Esophagus (tissue), 2 donors: Measurements from ENCODE around the gene ITGB3. TPM values are rescaled to one million over a fixed set of nuclear protein-coding genes. Genes with fewer than 3 reads are reported as not detected.
A peak's percentile ranks its signal among the peaks of the same experiment; 100 is the strongest.

Source experiments
- H3K27ac ChIP-seq, 2 donors: one replicate each; pipeline ENCODE4 v1.5.1; 2013; ENCODE audit warnings: low read depth in 2 of 2, mild to moderate bottlenecking in 2 of 2, inconsistent platforms in 1 of 2, low read length in 1 of 2, moderate library complexity in 1 of 2
- H3K27me3 ChIP-seq, 2 donors: one replicate each; pipeline ENCODE4 v1.6.1; 2013; ENCODE audit warnings: low read length in 2 of 2, control low read depth in 1 of 2, mild to moderate bottlenecking in 1 of 2; ENCODE audit not compliant: insufficient read depth in 2 of 2, control insufficient read depth in 1 of 2
- H3K36me3 ChIP-seq, 2 donors: one replicate each; pipeline ENCODE4 v1.6.1; 2013; ENCODE audit warnings: low read length in 1 of 2; ENCODE audit not compliant: control insufficient read depth in 2 of 2, insufficient read depth in 2 of 2
- H3K4me1 ChIP-seq, 2 donors: one replicate each; pipeline ENCODE4 v1.6.1; 2013; ENCODE audit warnings: low read length in 1 of 2; ENCODE audit not compliant: control insufficient read depth in 2 of 2, insufficient read depth in 2 of 2
- H3K4me3 ChIP-seq, 2 donors: one replicate each; pipeline ENCODE4 v1.5.1; 2013; ENCODE audit warnings: low read length in 2 of 2, mild to moderate bottlenecking in 2 of 2, low read depth in 1 of 2, moderate library complexity in 1 of 2
- H3K9me3 ChIP-seq, 2 donors: one replicate each; pipeline ENCODE4 v1.6.1; 2013; ENCODE audit warnings: mild to moderate bottlenecking in 2 of 2, low read depth in 1 of 2, low read length in 1 of 2, moderate library complexity in 1 of 2; ENCODE audit not compliant: control insufficient read depth in 2 of 2, insufficient read depth in 1 of 2
- WGBS, 2 donors: extraction: QIAGEN DNeasy Blood & Tissue Kit; methylation state at CpG; one replicate each; pipeline ENCODE4 v1.1.7; 2013; 5-methylcytosine and 5-hydroxymethylcytosine counted together
- polyA plus RNA-seq, 2 donors: library from polyadenylated mRNA; stranded (reverse); fragments of 200-250 nt; gene quantifications; one replicate each; pipeline ENCODE4 v1.2.3, GENCODE V29; 2013
- donor health status: healthy with polysubstance abuse.
- donor health status: Bipolar disorder and iron deficiency.

Gene ITGB3
- 1 to 10 TPM in 1 of 2 donors, under 1 TPM in 1; 0.71 to 1.0 TPM for polyA plus RNA-seq

DNA sequence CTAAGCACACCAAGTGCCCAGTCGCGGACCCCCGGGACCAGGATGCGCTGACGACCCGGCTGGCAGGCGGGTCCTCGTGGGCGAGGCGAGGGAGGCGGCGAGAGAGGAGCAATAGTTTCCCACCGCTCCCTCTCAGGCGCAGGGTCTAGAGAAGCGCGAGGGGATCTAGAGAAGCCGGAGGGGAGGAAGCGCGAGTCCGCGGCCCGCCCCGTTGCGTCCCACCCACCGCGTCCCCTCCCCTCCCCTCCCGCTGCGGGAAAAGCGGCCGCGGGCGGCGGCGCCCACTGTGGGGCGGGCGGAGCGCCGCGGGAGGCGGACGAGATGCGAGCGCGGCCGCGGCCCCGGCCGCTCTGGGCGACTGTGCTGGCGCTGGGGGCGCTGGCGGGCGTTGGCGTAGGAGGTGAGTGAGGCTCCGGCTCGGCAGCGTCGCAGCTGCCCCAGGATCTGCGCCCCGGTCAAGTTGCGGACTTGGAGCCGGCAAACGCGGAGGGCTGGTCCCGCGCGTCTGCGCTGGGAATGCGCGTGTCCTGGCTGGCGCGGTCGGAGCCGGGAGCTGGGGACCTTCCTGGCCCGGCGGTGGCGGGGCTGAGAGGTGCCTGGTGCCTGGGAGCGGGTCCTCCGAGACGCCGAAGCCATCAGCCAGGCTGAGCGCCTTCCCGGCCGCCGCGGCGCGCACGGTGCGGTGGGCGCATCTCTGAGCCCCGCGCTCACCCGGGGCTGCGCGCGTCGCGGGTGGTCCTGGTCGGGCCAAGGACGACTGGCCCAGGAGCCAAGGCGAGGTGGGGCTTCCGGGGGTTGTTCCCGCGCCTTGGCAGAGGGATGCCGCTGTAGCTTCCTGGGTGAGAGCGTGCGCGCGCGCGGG, at the start of gene ITGB3:
ITGB3 (plus strand) TSS at position 287 of the 862 bp plus-strand sequence; CDS start at position 322, 35 bp downstream.
- Histone ChIP-seq H3K27ac (peak within 1 kb of the TSS; percentile 43 to 52), H3K27me3 (no peaks in the 10 kb centered on the region), H3K4me3 (peak within 1 kb of the TSS; percentile 52 to 60), H3K9me3 (no peaks in the 10 kb centered on the region), H3K4me1 (peaks cover 0 to 5% of the 10 kb centered on the region in 2 donors), H3K36me3 (no peaks in the 10 kb centered on the region)
- 1% methylated on average over 80 to 112 of the region's 112 CpGs for WGBS, 2 donors

DNA sequence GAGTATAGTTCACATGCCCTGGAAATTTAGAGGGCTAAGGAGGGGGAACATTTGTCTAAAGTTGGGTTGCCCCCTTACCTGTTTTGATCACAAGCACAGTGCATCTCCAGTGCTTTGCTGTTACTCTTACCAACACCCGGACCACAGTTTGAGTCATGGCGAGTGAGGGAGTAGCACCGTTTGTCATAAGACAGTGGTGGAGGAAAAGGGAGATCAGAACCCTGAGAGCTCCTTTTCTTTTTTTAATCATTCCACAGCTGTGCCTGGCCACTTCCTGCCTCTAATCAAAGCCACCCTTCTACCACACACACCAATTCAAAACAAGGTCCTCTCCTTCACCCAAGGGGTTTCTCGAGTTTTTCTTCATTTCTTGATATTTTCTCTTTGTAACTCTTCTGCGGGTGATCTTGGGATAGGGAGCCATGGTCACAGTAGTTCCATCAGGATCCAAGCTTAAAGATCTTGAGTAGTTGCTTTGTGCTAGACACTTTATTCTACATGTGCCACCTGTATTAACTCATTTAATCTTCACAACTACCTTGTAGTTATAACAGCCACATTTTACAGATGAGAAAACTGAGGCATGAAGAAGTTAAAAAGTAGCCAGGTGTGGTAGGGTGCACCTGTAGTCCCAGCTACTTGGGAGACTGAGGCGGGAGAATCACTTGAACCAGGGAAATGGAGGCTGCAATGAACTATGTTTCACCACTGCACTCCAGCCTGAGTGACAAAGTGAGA, 49.5 kb upstream of the ITGB3 start:
- WGBS, 2 donors = 74 to 82% methylated on average over 6 of the region's 6 CpGs
- H3K27ac ChIP-seq = peak overlapping the region in 1 of 2 donors; percentile 12

DNA sequence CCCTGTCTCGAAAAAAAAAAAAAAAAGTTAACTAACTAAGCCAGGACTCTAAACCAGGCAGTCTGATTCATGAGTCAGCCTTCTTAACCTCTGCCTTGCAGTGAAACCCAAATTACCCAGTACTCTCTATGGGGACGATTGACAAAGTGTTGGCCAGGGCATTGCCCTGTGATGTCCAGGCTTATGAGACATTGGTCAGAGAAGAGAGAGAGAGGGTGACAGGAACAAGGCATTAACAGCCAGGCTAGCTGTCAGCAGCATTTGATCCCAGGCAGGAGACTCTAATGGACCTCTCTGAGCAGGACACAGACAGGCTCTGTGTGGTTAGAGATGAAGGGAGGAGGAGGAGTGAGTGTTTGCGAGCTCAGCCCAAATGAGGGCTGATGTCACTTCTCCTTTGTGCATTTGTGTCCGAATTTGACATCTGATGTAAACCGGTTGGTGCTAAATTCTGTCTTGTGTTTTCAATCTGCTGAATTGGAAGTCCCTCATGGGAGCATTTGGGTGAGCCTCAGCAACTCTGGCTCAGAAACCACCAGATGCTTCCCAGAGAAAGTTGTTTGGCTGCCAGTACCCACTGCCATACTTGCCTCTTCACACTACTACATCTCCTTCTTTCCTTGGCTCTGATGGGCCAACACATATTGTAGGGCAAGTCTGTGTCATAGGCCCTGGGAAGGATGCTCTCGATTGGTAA, 48.8 kb upstream of the ITGB3 start:
- WGBS, 2 donors = 50 to 52% methylated on average over 6 of the region's 6 CpGs
- Histone ChIP-seq H3K27ac (peak overlapping the region; percentile 58), H3K27me3 (no peaks in the 10 kb centered on the region), H3K36me3 (no peaks in the 10 kb centered on the region), H3K9me3 (no peaks in the 10 kb centered on the region), H3K4me3 (no peak overlapping the region), H3K4me1 (peaks cover 0 to 4% of the 10 kb centered on the region in 2 donors)

More for the DNA sequence above, 49.5 kb upstream of the ITGB3 start:
- H3K4me3 ChIP-seq = no peak overlapping the region
- H3K27me3 ChIP-seq = no peaks in the 10 kb centered on the region
- no peaks in the 10 kb centered on the region for H3K36me3 ChIP-seq
- H3K9me3 ChIP-seq = no peaks in the 10 kb centered on the region
- peaks cover 0 to 4% of the 10 kb centered on the region in 2 donors for H3K4me1 ChIP-seq

DNA sequence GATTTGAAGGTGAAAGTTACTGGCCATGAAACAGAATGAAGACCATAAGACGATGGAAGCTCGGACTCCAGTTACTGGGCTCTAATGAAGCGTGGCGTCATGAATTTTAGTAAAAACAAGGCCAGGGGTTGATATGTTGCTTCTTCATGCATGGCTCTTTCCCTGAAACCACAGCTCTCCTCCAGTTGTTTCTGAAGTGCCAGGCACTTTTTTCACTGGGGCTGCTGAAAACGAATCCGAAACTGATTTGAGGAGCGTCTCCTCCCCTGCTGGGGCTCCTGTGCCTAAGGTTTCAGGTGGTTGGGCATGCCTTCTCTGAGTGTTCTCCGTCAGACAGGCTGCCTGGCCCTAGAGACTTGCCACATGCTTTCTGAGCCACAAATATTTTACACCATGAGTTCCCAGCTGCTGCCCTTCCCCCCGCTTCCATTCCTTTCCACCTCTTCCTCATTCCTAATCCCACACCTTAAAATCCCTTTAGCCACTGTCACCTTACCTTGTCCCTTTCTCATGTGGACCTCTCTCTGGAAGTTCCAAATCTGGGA, 48.1 kb upstream of the ITGB3 start:
- WGBS, 2 donors = 41 to 45% methylated on average over 9 of the region's 9 CpGs
- no peak overlapping the region for H3K4me3 ChIP-seq

DNA sequence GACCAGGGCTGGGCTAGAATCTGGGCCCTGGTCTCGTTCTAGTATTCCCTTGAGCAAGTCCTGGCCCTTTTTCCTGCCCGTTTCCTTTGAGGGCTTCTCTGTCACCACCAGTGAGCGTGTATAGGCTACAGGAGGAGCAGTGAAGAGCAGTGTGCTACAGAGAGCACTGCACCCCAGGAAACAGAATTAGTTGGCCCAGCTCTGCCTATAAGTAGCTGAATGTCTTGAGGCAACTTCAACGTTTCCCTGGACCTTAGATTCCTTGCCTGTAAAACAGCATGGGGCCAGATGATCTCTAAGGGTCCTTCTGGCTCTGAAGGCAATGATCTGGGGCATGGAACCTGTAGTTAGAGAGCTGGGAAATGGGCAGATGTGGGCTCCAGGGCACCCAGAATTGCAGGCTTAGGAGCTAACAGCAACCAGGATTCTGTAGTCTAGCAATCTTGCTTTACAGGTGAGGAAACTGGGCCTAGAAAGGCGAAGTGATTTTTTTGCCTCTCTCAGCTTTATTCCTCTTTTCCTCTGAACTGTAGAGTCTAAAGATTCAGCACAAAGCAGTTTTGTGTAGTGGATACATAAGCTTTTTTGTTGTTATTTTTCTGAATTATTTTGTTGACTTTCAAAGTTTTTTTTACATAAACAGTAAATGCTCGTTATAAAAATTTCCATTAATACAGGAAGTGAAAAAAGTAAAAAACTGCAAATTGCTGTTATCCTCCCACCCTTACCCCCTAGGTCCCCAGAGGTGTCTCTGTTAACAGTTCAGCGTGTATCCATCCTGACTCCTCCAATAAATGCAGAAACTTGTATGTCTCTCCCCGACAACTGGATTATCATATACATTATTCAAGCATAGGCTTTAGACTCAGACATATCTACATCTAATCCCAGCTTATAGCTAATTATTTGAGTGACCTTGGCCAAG, 46.2 kb upstream of the ITGB3 start:
- Histone ChIP-seq H3K4me3 (no peak overlapping the region), H3K36me3 (no peaks in the 10 kb centered on the region), H3K27me3 (no peaks in the 10 kb centered on the region), H3K9me3 (no peaks in the 10 kb centered on the region), H3K27ac (no peak overlapping the region), H3K4me1 (peaks cover 0 to 4% of the 10 kb centered on the region in 2 donors)
- WGBS, 2 donors = 82 to 85% methylated on average over 8 of the region's 8 CpGs

More for the DNA sequence above, 48.1 kb upstream of the ITGB3 start:
- Histone ChIP-seq H3K27ac (peak overlapping the region; percentile 58), H3K27me3 (no peaks in the 10 kb centered on the region), H3K9me3 (no peaks in the 10 kb centered on the region), H3K36me3 (no peaks in the 10 kb centered on the region), H3K4me1 (peaks cover 0 to 4% of the 10 kb centered on the region in 2 donors)

DNA sequence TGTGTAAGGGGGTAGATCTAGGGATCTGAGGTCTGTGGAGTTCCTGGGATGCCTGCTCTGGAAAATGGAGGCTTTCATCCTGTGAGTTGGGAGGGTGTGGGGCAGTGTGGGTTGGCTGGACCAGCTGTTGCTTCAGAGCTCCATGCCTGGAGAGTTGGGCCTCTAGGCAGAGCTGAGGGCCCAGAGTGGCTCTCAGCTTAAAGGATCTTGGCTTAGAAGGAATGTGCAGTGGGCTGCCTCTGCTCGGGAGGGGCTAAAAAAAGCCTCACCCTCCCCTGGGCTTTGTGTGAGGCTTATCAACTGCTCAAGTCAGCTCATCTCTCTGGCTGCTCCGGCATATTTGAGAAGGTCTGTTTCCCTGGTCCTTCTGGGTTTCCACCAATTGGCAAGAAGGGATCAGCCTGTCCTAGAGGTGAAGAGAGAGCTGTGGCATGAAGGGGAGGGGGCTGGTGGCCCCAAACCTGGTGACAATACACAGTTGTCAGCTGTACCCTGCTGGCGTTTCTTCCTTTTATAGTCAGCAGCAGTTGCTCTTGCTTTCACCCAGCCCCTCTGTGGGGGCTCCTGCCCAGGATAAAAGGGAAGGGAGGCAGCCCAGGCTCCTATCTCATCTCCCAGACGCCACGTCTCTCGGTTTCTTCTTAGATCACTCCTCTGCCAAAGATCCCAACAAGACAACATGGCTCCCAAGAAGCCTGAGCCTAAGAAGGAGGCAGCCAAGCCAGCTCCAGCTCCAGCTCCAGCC, 44.7 kb upstream of the ITGB3 start, which contains the start of gene MYL4:
MYL4 (plus strand) TSS at position 605 of the 745 bp plus-strand sequence; CDS start at position 680, 75 bp downstream.
- H3K4me3 ChIP-seq = no peak within 1 kb of the TSS
- peaks cover 0 to under 1% of the 10 kb centered on the region in 2 donors for H3K4me1 ChIP-seq
- WGBS, 2 donors = 81 to 83% methylated on average over 6 of the region's 6 CpGs
- no peaks in the 10 kb centered on the region for H3K36me3 ChIP-seq
- H3K9me3 ChIP-seq = no peaks in the 10 kb centered on the region
- no peak within 1 kb of the TSS for H3K27ac ChIP-seq
- H3K27me3 ChIP-seq = no peaks in the 10 kb centered on the region

DNA sequence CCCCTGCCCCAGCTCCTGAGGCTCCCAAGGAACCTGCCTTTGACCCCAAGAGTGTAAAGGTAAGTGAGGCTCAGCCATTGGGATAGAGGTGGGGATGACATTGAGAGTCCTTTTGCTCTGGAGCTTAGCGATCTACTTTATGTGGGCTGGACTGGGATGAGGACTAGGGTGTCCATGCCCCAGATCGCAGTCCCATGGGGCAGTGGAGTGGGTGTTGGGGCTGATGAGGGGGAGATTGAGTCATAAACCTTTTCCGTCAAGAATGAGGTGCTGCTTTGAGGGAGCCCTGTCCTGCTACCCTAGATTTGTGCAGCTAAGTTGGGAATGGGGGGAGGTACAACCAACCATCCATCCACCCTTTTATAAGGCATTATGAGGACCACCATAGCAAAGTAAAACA, 44.1 kb upstream of the ITGB3 start:
- Histone ChIP-seq H3K36me3 (no peaks in the 10 kb centered on the region), H3K9me3 (no peaks in the 10 kb centered on the region), H3K27me3 (no peaks in the 10 kb centered on the region), H3K27ac (no peak overlapping the region), H3K4me3 (no peak overlapping the region), H3K4me1 (no peaks in the 10 kb centered on the region)
- whole genome bisulfite sequencing, 2 donors = 94 to 98% methylated on average over 3 of the region's 3 CpGs

DNA sequence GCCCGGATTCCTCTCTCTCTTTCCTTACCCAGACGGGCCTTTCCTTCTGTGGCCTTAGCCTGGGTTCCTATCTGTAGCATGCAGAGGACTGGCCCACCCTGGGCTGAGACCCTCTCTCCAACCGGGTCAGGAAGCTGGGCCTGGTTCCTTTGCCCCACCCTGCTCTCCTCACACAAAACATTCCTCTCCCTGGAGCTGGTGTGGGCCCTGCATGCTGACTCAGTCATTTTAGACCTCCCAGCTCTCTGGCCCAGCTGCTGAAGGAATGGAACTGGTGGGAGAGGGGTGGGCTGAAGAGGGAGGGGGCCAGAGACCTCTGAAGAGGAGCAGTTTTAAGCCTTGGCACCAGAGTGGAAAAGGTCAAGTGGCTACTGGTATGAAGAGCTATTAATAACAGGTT, 43.5 kb upstream of the ITGB3 start:
- Histone ChIP-seq H3K9me3 (no peaks in the 10 kb centered on the region), H3K27me3 (no peaks in the 10 kb centered on the region), H3K27ac (no peak overlapping the region), H3K4me1 (no peaks in the 10 kb centered on the region), H3K36me3 (no peaks in the 10 kb centered on the region), H3K4me3 (no peak overlapping the region)
- 60 to 67% methylated on average over 3 of the region's 3 CpGs for WGBS, 2 donors
